Left hindlimb (tissue), 1 donor: Measurements from ENCODE around the gene STT3B.

Source experiments
- DNase-seq: peaks from one replicate; pipeline ENCODE4 v3.0.0-alpha.2; 2018

STT3B gene

DNA sequence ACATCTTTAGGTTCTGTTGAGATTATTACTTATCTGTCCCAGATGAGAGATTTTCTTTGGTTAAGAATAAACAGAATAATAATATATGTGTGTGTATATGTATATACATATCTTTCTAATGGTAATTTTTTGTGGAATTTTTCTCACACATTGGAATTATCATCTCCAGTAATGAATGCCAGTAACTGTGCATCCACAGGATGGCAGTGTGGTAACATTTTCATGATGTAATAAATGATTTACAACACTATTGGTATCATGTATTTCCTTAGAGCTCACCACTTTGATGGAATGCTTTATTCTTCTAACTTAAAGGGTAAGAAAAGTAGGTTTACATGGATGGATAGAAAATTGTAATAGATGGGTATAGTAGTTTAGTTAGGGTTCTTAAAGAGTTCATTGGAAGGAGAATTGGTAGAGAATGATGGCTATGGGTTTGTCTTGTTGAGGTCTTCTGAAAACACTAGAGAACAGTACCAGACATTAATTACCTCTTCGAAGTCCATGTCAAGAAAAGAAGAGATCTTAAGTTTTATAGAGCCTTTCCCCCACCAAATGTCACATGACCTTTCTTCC lies 78.1 kb downstream of the STT3B start:
- DNase-seq, result no peak

DNA sequence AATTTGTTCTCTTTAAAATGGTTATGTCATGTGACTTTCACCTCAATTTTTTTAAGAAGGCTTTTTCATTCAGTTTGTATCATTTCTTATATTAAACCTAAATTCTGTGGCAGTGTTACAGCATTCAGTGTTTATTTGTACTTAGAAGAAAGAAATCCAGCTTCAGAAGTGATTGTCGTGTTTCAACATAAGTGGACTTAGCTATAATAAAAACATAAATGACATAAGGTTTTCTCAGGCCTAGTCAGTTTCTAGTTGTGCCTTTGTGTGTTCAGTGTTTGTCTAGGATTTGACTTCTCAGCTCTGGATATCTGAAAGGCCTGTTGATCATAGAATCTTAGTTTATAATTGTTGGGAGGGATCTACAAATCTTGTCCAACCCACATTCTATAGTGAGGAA lies 80.5 kb downstream of the STT3B start:
- no peak for DNase-seq

DNA sequence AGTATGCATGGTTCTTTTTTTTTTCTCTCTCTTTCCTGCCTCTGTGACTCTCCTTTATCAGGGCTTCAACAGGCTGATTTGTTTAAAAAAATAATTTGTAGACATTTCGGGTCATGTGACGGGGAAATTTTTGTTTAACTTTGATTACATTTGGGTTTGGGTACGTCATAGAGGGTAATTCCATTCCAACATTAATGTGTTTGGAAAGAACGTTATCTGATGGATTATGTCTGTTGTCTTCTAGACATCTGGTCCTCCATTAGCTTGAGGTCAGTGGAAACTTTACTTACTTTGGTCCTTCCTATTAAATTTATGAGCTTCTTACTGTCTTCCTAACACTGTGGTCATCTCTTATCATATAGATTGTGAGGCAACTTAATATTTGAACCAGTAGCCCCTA lies 80.9 kb downstream of the STT3B start:
- DNase-seq, result no peak

DNA sequence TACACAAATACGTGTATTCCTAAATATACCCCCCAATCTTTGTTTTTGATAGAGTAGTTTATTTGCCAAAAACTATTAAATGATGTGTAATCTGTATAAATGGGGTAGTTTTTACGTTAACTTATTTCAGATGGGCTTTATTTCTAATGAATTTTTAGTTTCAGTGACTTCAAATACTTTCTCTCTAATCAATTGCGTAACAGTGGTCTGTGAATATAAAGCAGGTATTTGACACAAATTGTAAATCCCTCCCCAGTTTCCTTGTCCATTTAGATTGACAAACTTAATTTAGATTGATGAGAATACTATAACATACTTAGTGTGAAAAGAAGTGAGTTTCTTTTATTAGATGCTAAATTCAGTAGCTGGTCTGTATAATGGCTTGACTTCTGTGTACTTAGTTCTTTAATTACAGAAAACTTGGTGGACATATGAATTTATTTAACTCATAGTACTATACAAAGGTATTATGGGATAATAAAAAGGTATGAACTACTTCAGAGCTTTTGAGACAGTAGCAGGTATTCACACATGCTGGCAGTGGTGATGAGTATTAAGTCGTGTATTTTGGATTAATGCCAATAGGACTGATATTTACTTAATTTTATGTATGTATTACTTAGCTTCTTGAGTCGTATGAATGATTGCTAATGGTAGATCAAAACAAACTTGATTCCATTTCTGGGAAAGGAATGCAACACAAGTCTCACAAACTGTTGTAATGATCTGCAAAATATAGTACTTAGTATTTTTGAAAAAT lies 81.6 kb downstream of the STT3B start:
- DNase-seq, result no peak

DNA sequence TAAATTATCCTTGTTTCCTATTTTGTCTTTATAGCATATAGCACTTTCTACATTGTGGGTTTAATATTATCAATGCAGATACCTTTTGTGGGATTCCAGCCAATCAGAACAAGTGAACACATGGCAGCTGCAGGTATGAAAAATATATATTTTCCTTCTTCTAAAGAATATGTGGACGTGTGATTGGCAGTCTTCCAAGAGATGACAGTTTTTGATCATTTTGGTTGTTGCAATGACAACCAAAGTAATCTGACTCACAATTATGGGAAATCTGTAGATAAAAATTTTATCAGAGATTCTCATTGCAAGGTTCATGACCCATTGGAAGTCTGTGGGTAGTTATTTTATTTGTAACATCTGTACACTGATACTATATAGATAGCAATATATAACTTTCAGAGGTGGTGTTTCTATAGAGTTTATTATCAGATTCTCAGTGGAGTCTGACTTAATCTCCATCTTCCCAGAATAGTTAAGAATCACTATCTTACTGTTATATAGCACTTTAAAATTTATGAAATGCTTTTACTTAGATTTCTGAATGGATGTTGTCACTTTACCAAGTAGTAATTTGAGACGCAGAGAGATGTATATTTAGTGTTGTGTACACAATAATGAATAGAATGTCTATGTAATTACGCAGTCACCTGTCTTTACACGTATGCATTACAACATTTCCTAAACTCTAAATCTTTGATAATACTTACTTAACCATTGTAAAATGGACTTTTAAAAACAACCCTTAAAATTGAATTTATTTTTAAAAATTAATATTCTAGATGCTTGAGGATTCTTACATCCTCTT lies 82.5 kb downstream of the STT3B start:
- no peak for DNase-seq

GRCh38 chr3:31616711-31617110 lies 84.0 kb downstream of the STT3B start:
- no peak for DNase-seq

DNA sequence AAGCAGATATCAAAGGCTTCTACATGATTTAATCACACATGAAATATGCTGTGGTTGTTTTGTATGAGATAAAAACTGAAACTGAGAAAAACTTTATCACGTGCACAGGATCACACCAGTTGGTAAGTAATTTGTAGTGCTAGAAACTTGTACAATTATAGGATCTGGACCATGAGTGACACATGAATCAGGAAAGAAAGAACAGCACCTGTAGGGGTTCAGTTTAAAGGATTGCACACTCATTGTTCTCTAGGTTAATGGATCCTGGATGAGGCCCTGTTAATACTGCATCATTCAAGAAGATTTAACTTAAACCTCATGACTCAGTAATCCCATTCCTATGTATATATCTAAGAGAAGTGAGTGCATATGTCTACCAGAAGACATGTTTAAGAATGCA lies 87.9 kb downstream of the STT3B start:
- no peak for DNase-seq

- no peak for DNase-seq
Observed at GRCh38 chr3:31621314-31621713, 88.6 kb downstream of the STT3B start.

GRCh38 chr3:31622636-31623288 lies 90.0 kb downstream of the STT3B start:
- DNase-seq, result no peak

- no peak for DNase-seq
Observed at GRCh38 chr3:31624083-31624709, 91.5 kb downstream of the STT3B start.

DNA sequence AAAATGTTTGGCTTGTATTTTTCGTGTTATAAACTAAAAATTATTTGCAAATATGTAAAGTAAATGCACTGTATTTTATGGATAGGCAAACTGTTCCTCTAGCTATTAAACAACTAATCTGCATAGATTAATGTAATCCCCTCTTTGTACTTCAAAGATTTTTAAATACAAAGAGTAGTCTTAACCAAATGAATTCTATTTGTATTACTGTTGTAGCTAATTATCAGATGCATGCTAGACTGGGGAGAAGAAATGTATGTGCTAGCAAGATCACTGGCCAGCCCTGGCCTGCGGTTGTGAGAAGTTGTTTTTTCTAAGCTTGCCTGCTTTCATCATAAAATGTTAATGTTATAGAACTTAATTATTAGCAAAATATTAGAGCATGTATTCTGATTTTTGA lies 92.6 kb downstream of the STT3B start:
- DNase-seq, result no peak

DNA sequence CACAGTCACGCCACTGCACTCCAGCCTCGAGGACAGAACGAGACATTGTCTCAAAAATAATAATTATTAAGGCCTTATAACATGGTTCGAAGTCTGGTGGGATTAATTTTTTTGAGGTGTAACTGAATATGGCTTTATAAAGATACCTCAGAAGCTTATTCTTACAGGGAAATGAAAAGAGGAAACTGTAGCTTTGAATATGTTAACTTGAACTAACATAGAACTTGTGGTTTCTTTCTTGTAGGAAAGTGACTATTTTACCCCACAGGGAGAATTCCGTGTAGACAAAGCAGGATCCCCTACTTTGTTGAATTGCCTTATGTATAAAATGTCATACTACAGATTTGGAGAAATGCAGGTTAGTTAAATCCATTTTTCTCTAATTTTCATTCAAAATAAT lies 96.3 kb downstream of the STT3B start:
- DNase-seq, result no peak

GRCh38 chr3:31634476-31634875 lies 101.8 kb downstream of the STT3B start:
- DNase-seq, result no peak

DNA sequence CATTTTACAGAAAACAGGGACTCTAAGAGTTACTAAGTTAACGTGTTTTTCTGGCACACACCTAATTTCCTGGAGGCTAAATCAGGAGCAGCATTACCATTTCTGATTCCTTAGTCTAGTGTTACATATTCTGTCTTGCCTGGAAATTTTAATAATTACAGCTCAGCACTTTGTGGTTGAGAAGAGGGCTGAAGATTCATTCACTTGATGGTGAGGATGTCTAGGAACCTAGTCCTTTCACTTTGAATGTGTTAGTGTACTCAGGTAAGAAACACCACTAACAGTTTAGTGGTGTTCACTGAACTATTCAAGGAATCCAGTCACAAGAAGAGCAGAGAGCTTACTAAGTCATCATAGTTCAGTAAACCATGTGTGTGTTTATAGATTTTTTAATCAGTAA lies 102.8 kb downstream of the STT3B start:
- no peak for DNase-seq

DNA sequence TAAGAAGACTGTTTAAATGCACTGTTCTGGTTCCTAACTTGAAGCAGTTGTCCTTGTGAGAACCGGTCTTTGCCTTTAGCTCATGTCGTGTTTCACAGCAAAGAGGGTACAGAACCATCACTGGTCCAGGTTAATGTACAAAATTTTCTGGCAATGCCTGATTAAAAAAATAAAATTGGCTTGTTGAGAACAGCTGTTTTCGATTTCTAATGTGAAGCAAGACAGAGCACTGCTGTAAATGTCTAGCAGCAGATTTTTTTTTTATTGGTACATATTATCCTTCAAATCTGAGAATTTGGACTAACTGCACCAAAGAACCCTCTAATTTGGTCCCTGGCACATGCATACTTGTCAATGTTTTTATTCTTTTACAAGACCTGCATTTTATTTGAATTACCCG lies 103.3 kb downstream of the STT3B start:
- no peak for DNase-seq

DNA sequence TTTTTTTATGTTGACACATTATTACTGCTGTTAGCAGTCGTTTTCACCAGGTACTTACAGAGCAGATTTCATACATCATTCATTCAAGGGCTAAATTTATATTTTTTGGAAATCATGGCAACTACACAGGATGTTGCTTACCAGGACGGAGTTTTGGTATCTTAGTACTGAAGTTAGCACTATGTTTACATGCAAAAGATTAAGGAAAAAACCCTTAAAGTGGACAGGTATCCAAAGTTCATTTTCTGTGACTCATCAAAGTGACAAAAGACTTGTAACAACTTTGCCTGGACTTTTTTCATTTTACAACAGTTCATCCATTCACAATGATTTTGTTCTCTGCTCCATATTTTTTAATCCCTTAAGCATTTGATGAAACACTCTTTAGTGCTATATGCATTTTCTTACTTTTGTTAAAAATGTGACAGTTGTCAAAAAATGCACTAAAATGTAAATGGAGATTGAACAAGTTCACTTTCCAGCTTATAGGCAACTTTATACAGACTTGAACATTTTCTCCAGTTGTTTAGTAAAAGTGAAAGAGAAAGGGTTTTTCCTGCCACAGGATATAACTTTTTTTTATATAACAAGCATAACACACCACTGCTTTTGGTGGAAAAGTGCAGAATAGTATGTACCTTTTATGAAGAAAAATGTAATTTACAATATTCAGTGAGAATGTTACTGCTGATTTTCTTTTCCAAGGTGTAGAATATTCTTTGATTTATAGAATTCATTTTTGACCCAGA lies 104.1 kb downstream of the STT3B start:
- no peak for DNase-seq

DNA sequence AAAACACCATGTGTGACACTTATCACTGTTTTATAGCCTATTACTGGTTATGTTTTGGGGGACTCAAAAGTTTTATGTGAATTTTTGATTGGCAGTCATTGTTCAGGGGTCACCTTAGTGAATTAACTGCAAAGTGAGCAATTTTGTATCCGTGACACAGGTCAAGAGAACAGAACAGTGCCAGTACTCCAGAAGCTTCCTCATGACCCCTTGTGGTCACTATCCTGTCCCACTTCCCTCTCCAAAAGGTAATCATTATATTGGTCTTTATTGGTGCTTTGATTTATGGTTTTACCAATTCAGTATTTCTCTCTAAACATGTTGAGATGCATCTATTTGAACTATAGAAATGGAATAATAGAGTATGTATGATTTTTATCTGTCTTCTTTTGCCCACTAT lies 107.1 kb downstream of the STT3B start:
- no peak for DNase-seq

- no peak for DNase-seq
Observed at GRCh38 chr3:31645256-31645655, 112.5 kb downstream of the STT3B start.

DNA sequence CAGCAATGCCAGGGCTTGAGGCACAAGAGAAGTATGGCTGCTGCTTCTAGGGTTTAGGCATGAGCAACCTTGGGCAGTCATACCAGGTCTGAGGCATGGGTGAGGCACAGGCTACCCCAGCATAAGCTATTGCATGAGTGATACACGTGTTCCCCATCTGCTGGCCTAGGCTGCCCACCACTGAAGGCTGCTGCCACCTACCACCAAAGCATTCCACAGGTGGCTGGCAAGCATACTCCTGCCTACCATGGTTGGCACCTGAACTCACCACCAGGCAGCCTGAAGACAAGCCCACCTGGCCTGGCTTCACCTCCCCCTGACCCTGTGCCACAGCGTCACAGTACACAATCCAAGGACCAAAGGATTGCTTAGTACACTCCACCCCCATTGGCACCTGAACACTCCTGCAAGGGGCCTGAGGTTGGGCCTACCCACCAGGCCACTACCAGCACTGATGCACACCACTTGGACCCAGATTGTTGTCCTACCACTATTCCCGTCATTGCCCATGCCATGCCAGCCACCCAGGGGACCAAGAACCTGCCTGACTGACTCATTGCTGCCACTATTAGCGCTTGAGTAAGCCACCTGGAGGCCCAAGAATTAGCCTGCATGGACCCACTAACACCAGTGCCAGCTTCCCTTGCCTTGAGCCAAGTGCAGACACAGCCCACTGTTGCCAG lies 115.7 kb downstream of the STT3B start:
- DNase-seq, result no peak

DNA sequence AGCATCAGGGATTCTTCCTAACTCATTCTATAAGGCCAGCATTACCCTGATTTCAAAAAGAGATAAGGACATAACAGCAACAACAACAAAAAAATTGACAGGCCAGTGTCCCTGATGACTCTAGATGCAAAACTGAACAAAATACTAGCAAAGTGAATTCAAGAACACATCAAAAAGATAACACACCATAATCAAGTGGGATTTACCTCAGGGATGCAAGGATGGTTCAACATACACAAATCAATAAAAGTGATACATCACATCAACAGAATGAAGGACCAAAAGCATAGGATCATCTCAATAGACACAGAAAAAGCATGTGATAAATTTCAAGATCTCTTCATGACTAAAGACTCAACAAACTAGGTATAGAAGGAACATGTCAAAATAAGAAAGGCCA lies 119.6 kb downstream of the STT3B start:
- DNase-seq, result no peak

DNA sequence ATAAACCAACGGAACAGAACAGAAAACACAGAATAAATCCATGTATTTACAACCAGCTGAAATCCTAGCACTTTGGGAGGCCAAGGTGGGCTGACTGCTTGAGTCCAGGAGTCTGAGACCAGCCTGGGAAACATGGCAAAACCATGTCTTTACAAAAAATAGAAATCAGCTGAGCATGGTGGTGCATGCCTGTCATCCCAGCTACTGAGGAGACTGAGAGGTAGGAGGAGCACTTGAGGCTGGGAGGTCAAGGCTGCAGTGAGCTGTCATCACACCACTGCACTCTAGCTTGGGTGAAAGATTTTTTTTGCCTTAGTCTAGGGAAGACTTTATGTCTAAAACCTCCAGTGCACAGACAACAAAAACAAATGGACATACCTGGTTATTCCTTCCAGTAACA lies 120.7 kb downstream of the STT3B start:
- no peak for DNase-seq

GRCh38 chr3:31654998-31655397 lies 122.3 kb downstream of the STT3B start:
- DNase-seq, result no peak
